Smooth muscle cell (in vitro differentiated cells): Measurements from ENCODE around the gene DHCR24. TPM values are rescaled to one million over a fixed set of nuclear protein-coding genes. Genes with fewer than 3 reads are reported as not detected.
A peak's percentile ranks its signal among the peaks of the same experiment; 100 is the strongest.
"Not testable (repeated sequence)": the region's sequence is repeated elsewhere in the genome, so short reads cannot be mapped to it uniquely, and the experiment has no call there.

Experiments used
- DNase-seq: peaks from one replicate; lab custom pipeline; 2025; ENCODE audit not compliant: unreplicated experiment; lab: John Stamatoyannopoulos, UW
- H2AFZ ChIP-seq: fragments of 200-600 bp; sonication (generic); 2 replicates; pipeline ENCODE4 v1.6.0; 2016; ENCODE audit warnings: antibody characterized with exemption, low read depth, mild to moderate bottlenecking
- H3F3A ChIP-seq: fragments of 200-600 bp; sonication (generic); 2 replicates; pipeline ENCODE4 v1.6.0; 2017; ENCODE audit warnings: antibody characterized with exemption, low read depth
- H3K27ac ChIP-seq: fragments of 200-600 bp; sonication (generic); 2 replicates; pipeline ENCODE4 v1.5.1; 2016; ENCODE audit warnings: low read depth, mild to moderate bottlenecking
- H3K27me3 ChIP-seq: fragments of 200-600 bp; sonication (generic); 2 replicates; pipeline ENCODE4 v1.6.1; 2016; ENCODE audit warnings: low read depth, mild to moderate bottlenecking
- H3K36me3 ChIP-seq: fragments of 200-600 bp; sonication (generic); 2 replicates; pipeline ENCODE4 v1.5.1; 2016; ENCODE audit warnings: low read depth
- H3K4me1 ChIP-seq: fragments of 200-600 bp; sonication (generic); 2 replicates; pipeline ENCODE4 v1.5.1; 2016; ENCODE audit warnings: low read depth
- H3K4me2 ChIP-seq: fragments of 200-600 bp; sonication (generic); 2 replicates; pipeline ENCODE4 v1.6.0; 2016; ENCODE audit warnings: mild to moderate bottlenecking
- H3K4me3 ChIP-seq: fragments of 200-600 bp; sonication (generic); 2 replicates; pipeline ENCODE4 v1.5.1; 2016; ENCODE audit warnings: mild to moderate bottlenecking
- H3K79me2 ChIP-seq: fragments of 200-600 bp; sonication (generic); 2 replicates; pipeline ENCODE4 v1.6.0; 2016; ENCODE audit warnings: low read depth, mild to moderate bottlenecking
- H3K9ac ChIP-seq: fragments of 200-600 bp; sonication (generic); 2 replicates; pipeline ENCODE4 v1.6.0; 2016; ENCODE audit warnings: low read depth
- H3K9me3 ChIP-seq: fragments of 200-600 bp; sonication (generic); replicated peaks from 2 replicates; pipeline ENCODE4 v1.5.1; 2016; ENCODE audit warnings: low read depth
- H4K20me1 ChIP-seq: fragments of 200-600 bp; sonication (generic); 2 replicates; pipeline ENCODE4 v1.6.0; 2016; ENCODE audit warnings: low read depth
- CTCF ChIP-seq: fragments of 200-600 bp; sonication (generic); IDR thresholded peaks from 2 replicates; pipeline ENCODE4 v1.5.1; 2017; ENCODE audit warnings: borderline replicate concordance, mild to moderate bottlenecking, antibody characterized with exemption; ENCODE audit not compliant: insufficient read depth, poor library complexity, severe bottlenecking
- WGBS: methylation state at CpG from one replicate; pipeline ENCODE4 v1.1.7; 2016; ENCODE audit warnings: low lambda C conversion rate; 5-methylcytosine and 5-hydroxymethylcytosine counted together
- polyA plus RNA-seq: library from polyadenylated mRNA; unstranded; fragments of >200 nt; fragmentation: Nextera tagmentation; extraction: Ambion mirVana; gene quantifications from 2 replicates; pipeline ENCODE4 v1.2.1, GENCODE V29; 2016
- total RNA-seq: library from RNA; depleted of rRNA; stranded (reverse); fragments of >200 nt; gene quantifications from 2 replicates; pipeline ENCODE4 v1.2.3, GENCODE V29; 2014

Gene DHCR24
- total RNA-seq = 47.2 and 54.7 TPM in 2 replicates
- polyA plus RNA-seq = 53.5 and 64.2 TPM in 2 replicates

- TF ChIP-seq CTCF = no peak
- Histone ChIP-seq H4K20me1 (peaks cover 28% of the 10 kb centered on the region), H3K79me2 (peaks cover 43% of the 10 kb centered on the region), H3K4me1 (peaks cover 18% of the 10 kb centered on the region), H3K27ac (no peak within 1 kb of the TSS), H3K9me3 (no peaks in the 10 kb centered on the region), H3F3A (peaks cover 6% of the 10 kb centered on the region), H3K36me3 (no peaks in the 10 kb centered on the region), H2AFZ (peak within 1 kb of the TSS; percentile 98), H3K27me3 (no peaks in the 10 kb centered on the region), H3K9ac (peak within 1 kb of the TSS; percentile 29), H3K4me2 (peak within 1 kb of the TSS; percentile 98), H3K4me3 (peak within 1 kb of the TSS; percentile 95)
- under 1% methylated on average over 92 of the region's 109 CpGs for WGBS
- peak; percentile 39 for DNase-seq
These were observed at the start of gene DHCR24 for GRCh38 chr1:54886724-54887664. Gene DHCR24, minus strand, starts transcription at chr1:54887195. Its CDS starts 76 bp downstream, at chr1:54887119.

DNA sequence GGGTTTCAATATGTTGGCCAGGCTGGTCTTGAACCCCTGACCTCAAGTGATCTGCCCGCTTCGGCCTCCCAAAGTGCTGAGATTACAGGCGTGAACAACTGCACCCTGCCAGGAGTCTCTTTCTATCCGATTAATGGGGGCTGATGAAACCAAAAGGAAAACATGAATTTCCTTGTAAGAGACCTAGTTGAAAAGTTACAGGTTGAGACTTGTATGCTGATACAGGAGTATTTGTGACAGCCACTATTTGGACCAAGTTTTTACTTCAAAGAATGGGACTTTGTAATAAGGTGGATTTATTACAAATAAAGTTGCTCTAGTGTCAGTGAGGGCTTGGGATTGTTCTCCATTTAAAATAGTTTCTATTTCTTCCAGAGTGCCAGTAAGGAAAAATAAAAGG lies 49.8 kb upstream of the DHCR24 start:
- H3K9me3 ChIP-seq = no peaks in the 10 kb centered on the region
- 85% methylated on average over 4 of the region's 4 CpGs for WGBS
- no peak overlapping the region for H2AFZ ChIP-seq
- no peaks in the 10 kb centered on the region for H4K20me1 ChIP-seq
- no peaks in the 10 kb centered on the region for H3K36me3 ChIP-seq
- no peaks in the 10 kb centered on the region for H3K27me3 ChIP-seq
- H3K4me2 ChIP-seq = peak overlapping the region; percentile 16
- H3K4me3 ChIP-seq = no peak overlapping the region
- peaks cover 13% of the 10 kb centered on the region for H3K4me1 ChIP-seq
- DNase-seq = no peak
- no peak for TF ChIP-seq CTCF
- peaks cover 7% of the 10 kb centered on the region for H3F3A ChIP-seq
- H3K9ac ChIP-seq = no peak overlapping the region
- peak overlapping the region; percentile 40 for H3K27ac ChIP-seq
- no peaks in the 10 kb centered on the region for H3K79me2 ChIP-seq

DNA sequence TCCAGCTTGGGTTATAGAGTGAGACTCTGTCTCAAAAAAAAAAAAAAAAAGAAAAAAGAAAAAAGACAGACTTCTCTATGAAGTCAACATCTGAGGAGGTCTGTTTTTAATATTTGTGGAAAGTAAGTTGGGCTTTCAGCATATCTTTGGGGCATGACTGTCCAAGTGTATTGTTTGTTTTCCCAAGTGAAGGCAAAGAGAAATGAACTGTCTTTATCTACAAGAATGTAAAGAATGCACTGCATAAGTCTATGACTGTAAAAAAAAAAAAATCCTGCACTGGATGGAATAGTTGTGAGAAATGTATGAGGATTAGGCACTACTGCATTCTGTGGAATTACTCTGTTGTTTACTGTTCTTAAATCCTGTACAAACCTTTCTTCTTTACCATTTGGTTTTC lies 47.9 kb upstream of the DHCR24 start:
- no peak for TF ChIP-seq CTCF

GRCh38 chr1:54934081-54934480 lies 47.1 kb upstream of the DHCR24 start:
- not testable (repeated sequence) for H2AFZ ChIP-seq, H3F3A ChIP-seq, H3K79me2 ChIP-seq, H3K9ac ChIP-seq, H3K4me3 ChIP-seq, H3K36me3 ChIP-seq, H3K9me3 ChIP-seq, DNase-seq, H4K20me1 ChIP-seq, H3K27me3 ChIP-seq
- Histone ChIP-seq H3K27ac (peak overlapping the region; percentile 84), H3K4me1 (peaks cover 13% of the 10 kb centered on the region), H3K4me2 (peak overlapping the region; percentile 18)
- WGBS = 89% methylated on average over 6 of the region's 6 CpGs

More for the DNA sequence above, 47.9 kb upstream of the DHCR24 start:
- no peaks in the 10 kb centered on the region for H4K20me1 ChIP-seq
- H3F3A ChIP-seq = peaks cover 7% of the 10 kb centered on the region
- no peak for DNase-seq
- H3K27me3 ChIP-seq = no peaks in the 10 kb centered on the region
- no peak overlapping the region for H3K4me3 ChIP-seq
- H3K9ac ChIP-seq = no peak overlapping the region
- H3K79me2 ChIP-seq = no peaks in the 10 kb centered on the region
- peak overlapping the region; percentile 84 for H3K27ac ChIP-seq
- peaks cover 13% of the 10 kb centered on the region for H3K4me1 ChIP-seq
- peak overlapping the region; percentile 18 for H3K4me2 ChIP-seq
- H3K9me3 ChIP-seq = no peaks in the 10 kb centered on the region
- H3K36me3 ChIP-seq = no peaks in the 10 kb centered on the region
- no peak overlapping the region for H2AFZ ChIP-seq
